ENCODE measurements around the gene ARHGAP22.

ARHGAP22 gene

GRCh38 chr10:48509974-48510692 is 94.7 kb downstream of the ARHGAP22 start:
- Histone ChIP-seq H3K23ac (ENCODE audit: low read length in 2 of 2) (no peak overlapping the region), H3K27ac (ENCODE audit: low read length, poor library complexity, severe bottlenecking) (no peak overlapping the region), H2BK15ac (ENCODE audit: low read depth, poor library complexity, severe bottlenecking) (no peak overlapping the region), H2BK5ac (ENCODE audit: low read depth, low read length, poor library complexity, severe bottlenecking) (no peak overlapping the region), H3K27me3 (ENCODE audit: control insufficient read depth in 1 of 2, insufficient read depth in 1 of 2, low read length in 2 of 2) (no peaks in the 10 kb centered on the region), H3K9ac (ENCODE audit: low read length) (no peak overlapping the region), H2AFZ (ENCODE audit: low read depth, low read length) (no peak overlapping the region), H2AK5ac (ENCODE audit: low read length, severe bottlenecking) (no peak overlapping the region), H3K18ac (ENCODE audit: low read depth in 1 of 2, low read length in 2 of 2) (no peak overlapping the region), H3K9me3 (ENCODE audit: control insufficient read depth, low read length) (peaks cover 20% of the 10 kb centered on the region), H3K79me1 (replicated peaks; ENCODE audit: low read length, poor library complexity, severe bottlenecking) (peaks cover 17% of the 10 kb centered on the region), H3K4ac (ENCODE audit: low read depth in 1 of 2, low read length in 2 of 2) (no peak overlapping the region), H3K4me2 (ENCODE audit: low read length, poor library complexity, severe bottlenecking) (no peak overlapping the region), H3K4me1 (ENCODE audit: control insufficient read depth, insufficient read depth, low read depth, low read length) (peaks cover 9% of the 10 kb centered on the region), H4K8ac (ENCODE audit: low read length) (no peak overlapping the region), H3K14ac (ENCODE audit: low read length in 2 of 2) (no peak overlapping the region), H3K4me3 (ENCODE audit: insufficient read depth in 1 of 2, low read depth in 1 of 2, low read length in 2 of 2) (no peak overlapping the region), H3K36me3 (ENCODE audit: control insufficient read depth in 1 of 2, insufficient read depth in 2 of 2, low read depth in 1 of 2, low read length in 2 of 2) (peaks cover 0 to 69% of the 10 kb centered on the region in 2 experiments), H2BK120ac (ENCODE audit: low read depth, low read length) (no peak overlapping the region), H2BK12ac (ENCODE audit: low read length in 2 of 2) (no peak overlapping the region), H4K91ac (ENCODE audit: low read length) (no peak overlapping the region)
- WGBS: 94% methylated on average over 8 of the region's 8 CpGs
- no peak for DNase-seq

DNA sequence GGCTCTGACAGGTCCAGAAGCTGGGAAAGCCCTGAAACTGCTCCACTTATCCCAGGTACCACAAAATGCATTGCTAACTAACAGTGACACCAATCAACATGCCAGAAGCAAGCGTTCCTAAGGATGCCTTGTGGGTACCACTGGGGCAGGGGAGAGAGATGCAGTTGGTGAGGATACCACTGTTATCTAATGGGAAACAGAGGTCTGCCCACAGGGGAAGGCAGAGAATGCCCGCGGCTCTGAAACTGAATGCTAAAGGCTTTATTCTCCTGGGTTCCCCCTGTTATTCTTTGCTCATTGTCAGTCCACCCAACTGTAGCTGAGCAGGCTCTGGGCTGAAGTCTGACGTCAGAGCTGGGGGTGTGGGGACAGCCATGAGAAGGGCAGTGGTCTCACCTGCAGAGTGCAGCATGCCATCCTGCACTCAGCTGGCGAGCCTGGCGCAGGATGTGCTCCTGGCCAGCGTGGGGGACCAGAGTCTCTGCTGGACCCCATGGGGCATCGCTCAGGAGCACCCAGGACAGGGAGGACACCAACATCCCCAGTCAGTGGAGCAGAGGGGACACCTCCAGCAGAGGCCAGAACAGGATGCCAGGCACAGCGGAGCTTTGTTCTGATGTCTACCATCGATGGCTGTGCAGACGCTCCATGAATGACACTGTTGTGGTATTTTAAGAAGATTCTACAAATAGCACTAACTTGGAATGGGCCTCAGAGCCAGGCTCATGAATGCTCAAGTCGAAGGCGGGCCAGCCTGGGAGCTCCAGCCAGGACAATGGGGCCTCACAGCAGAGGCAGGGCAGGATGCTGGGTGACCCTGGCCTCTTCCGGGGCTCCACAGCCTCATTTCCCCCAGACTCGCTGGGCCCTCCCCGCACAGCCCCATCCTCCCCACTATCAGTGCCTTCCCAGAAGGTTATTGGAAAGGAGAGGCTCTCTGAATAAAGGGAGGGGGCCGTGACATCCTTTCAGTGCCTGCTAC is 95.8 kb downstream of the ARHGAP22 start:
- peaks cover 10% of the 10 kb centered on the region for H3K9me3 ChIP-seq (ENCODE audit: control insufficient read depth, low read length)
- H2AFZ ChIP-seq (ENCODE audit: low read depth, low read length): no peak overlapping the region
- H3K27me3 ChIP-seq (ENCODE audit: control insufficient read depth in 1 of 2, insufficient read depth in 1 of 2, low read length in 2 of 2): no peaks in the 10 kb centered on the region
- no peak overlapping the region for H4K8ac ChIP-seq (ENCODE audit: low read length)
- H3K36me3 ChIP-seq (ENCODE audit: control insufficient read depth in 1 of 2, insufficient read depth in 2 of 2, low read depth in 1 of 2, low read length in 2 of 2): peaks cover 0 to 63% of the 10 kb centered on the region in 2 experiments
- H3K79me1 ChIP-seq (replicated peaks; ENCODE audit: low read length, poor library complexity, severe bottlenecking): peaks cover 24% of the 10 kb centered on the region
- H3K14ac ChIP-seq (ENCODE audit: low read length in 2 of 2): no peak overlapping the region
- H3K9ac ChIP-seq (ENCODE audit: low read length): no peak overlapping the region
- peaks cover 14% of the 10 kb centered on the region for H3K4me1 ChIP-seq (ENCODE audit: control insufficient read depth, insufficient read depth, low read depth, low read length)
- DNase-seq: no peak
- no peak overlapping the region for H3K23ac ChIP-seq (ENCODE audit: low read length in 2 of 2)
- H2AK5ac ChIP-seq (ENCODE audit: low read length, severe bottlenecking): no peak overlapping the region
- H4K91ac ChIP-seq (ENCODE audit: low read length): no peak overlapping the region
- H3K4me3 ChIP-seq (ENCODE audit: insufficient read depth in 1 of 2, low read depth in 1 of 2, low read length in 2 of 2): no peak overlapping the region
- H3K4me2 ChIP-seq (ENCODE audit: low read length, poor library complexity, severe bottlenecking): no peak overlapping the region
- H3K27ac ChIP-seq (ENCODE audit: low read length, poor library complexity, severe bottlenecking): no peak overlapping the region
- H3K18ac ChIP-seq (ENCODE audit: low read depth in 1 of 2, low read length in 2 of 2): no peak overlapping the region
- H2BK120ac ChIP-seq (ENCODE audit: low read depth, low read length): no peak overlapping the region
- no peak overlapping the region for H2BK5ac ChIP-seq (ENCODE audit: low read depth, low read length, poor library complexity, severe bottlenecking)
- no peak overlapping the region for H2BK12ac ChIP-seq (ENCODE audit: low read length in 2 of 2)
- no peak overlapping the region for H3K4ac ChIP-seq (ENCODE audit: low read depth in 1 of 2, low read length in 2 of 2)
- H2BK15ac ChIP-seq (ENCODE audit: low read depth, poor library complexity, severe bottlenecking): no peak overlapping the region
- WGBS: 93% methylated on average over 14 of the region's 17 CpGs

- H3K14ac ChIP-seq (ENCODE audit: low read length in 2 of 2): no peak overlapping the region
- no peak overlapping the region for H3K18ac ChIP-seq (ENCODE audit: low read depth in 1 of 2, low read length in 2 of 2)
- no peak overlapping the region for H2AK5ac ChIP-seq (ENCODE audit: low read length, severe bottlenecking)
- no peak overlapping the region for H3K23ac ChIP-seq (ENCODE audit: low read length in 2 of 2)
- no peak overlapping the region for H2BK120ac ChIP-seq (ENCODE audit: low read depth, low read length)
- no peak overlapping the region for H3K9ac ChIP-seq (ENCODE audit: low read length)
- no peak overlapping the region for H2BK5ac ChIP-seq (ENCODE audit: low read depth, low read length, poor library complexity, severe bottlenecking)
- no peak overlapping the region for H4K8ac ChIP-seq (ENCODE audit: low read length)
- no peak overlapping the region for H3K27ac ChIP-seq (ENCODE audit: low read length, poor library complexity, severe bottlenecking)
- H3K27me3 ChIP-seq (ENCODE audit: control insufficient read depth in 1 of 2, insufficient read depth in 1 of 2, low read length in 2 of 2): no peaks in the 10 kb centered on the region
- peaks cover 0 to 63% of the 10 kb centered on the region in 2 experiments for H3K36me3 ChIP-seq (ENCODE audit: control insufficient read depth in 1 of 2, insufficient read depth in 2 of 2, low read depth in 1 of 2, low read length in 2 of 2)
- peaks cover 28% of the 10 kb centered on the region for H3K79me1 ChIP-seq (replicated peaks; ENCODE audit: low read length, poor library complexity, severe bottlenecking)
- no peak overlapping the region for H2AFZ ChIP-seq (ENCODE audit: low read depth, low read length)
- WGBS: 94% methylated on average over 7 of the region's 7 CpGs
- H3K4me1 ChIP-seq (ENCODE audit: control insufficient read depth, insufficient read depth, low read depth, low read length): peaks cover 14% of the 10 kb centered on the region
- no peak overlapping the region for H3K4me3 ChIP-seq (ENCODE audit: insufficient read depth in 1 of 2, low read depth in 1 of 2, low read length in 2 of 2)
- H2BK12ac ChIP-seq (ENCODE audit: low read length in 2 of 2): no peak overlapping the region
- H3K9me3 ChIP-seq (ENCODE audit: control insufficient read depth, low read length): peaks cover under 1% of the 10 kb centered on the region
- no peak overlapping the region for H3K4ac ChIP-seq (ENCODE audit: low read depth in 1 of 2, low read length in 2 of 2)
- DNase-seq: no peak
- no peak overlapping the region for H3K4me2 ChIP-seq (ENCODE audit: low read length, poor library complexity, severe bottlenecking)
- H2BK15ac ChIP-seq (ENCODE audit: low read depth, poor library complexity, severe bottlenecking): no peak overlapping the region
- H4K91ac ChIP-seq (ENCODE audit: low read length): peak overlapping the region; percentile 35
These were observed 96.7 kb downstream of the ARHGAP22 start for GRCh38 chr10:48507933-48508790.

Data from mesenchymal stem cell (in vitro differentiated cells and primary cell).